Measurements from ENCODE around the gene TCF15.

TCF15 gene, protein sequence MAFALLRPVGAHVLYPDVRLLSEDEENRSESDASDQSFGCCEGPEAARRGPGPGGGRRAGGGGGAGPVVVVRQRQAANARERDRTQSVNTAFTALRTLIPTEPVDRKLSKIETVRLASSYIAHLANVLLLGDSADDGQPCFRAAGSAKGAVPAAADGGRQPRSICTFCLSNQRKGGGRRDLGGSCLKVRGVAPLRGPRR

DNA sequence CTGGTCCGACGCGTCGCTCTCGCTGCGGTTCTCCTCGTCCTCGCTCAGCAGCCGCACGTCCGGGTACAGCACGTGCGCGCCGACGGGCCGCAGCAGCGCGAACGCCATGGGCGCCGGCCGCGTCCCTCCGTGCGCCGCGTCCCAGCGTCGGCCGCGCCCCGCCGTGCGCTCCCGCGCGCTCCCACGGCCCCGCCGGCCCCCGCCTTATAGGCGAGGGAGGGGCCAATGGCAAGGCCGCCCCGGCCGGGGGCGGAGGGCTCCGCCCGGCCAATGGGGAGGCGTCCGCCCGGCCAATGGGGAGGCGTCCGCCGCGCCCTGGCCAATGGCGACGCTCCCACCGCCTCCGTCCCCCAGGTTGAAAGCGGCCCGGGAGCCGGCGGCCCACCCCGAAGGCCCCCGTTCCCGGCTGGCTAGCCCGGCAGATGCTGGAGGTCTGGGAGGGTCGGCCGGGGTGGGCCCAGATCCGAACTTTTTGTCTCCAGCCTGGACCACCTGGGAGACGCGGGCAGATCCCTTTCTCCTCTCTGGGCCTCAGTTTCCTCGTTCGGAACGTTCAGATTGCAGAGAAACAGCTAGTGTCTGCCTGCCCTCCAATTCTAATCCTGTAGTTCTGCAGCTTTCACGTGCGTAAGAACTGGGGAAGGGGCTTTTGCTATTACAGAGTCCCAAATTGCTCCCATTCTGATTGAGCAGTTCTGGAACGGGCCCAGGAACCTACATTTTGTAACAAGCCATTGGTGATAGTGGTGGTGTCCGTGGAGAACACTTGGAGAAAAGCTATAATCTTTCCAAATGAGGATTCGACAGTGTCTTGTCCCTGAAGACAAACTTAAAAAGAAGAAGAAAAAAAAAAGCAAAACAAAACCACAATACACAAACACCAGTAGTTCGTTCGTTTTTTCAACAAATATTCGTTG is at the start of gene TCF15:
Gene TCF15, minus strand, starts transcription at position 180 of the 917 bp plus-strand sequence. Its CDS starts 72 bp downstream, at position 108.
- peak; percentile 75 for DNase-seq (ENCODE audit: low spot score)

DNA sequence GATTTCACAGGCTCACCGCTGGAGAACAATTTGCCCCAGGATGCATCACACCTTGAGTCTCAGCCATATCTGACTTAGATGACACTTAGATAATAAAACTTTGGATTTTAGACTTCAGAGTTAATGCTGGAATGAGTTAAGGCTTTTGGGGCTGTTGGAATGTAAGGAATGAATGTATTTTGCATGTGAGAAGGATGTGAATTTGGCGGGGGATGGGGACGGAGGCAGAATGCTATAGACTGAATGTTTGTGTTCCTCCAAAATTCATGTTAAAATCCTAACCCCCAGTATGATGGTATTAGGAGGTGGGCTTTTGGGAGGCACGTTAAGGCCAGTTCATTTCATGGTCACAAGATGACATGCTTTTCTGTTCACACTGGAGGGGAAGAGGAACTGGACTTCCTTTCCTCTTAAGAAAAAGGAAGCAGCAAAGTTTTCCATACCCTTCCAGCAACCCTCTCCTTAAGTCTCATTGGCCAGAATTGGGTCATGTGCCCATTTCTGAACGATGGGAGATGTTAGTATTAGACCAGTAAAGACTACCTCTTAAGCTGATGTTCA is 48.7 kb upstream of the TCF15 start:
- no peak for DNase-seq (ENCODE audit: low spot score)

DNA sequence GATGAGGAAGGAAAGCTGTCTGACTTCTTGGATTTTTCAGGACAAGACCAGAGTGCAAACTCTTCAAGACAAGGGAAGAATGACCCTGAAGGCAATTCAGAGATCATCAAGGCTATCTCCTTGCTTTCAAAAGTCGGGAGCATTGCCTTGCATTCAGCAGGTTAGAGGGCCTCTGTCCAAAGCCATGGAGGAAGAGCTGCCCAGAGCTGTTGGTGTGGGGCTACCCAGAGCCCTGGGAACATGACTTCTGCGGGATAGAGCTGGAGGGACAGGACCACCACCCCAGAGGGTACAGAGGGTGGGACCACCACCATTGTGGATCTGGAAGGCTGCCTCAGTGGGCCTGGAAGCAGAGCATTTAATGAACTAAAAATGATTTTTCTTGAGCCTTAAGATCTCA is 48.1 kb upstream of the TCF15 start:
- DNase-seq (ENCODE audit: low spot score): no peak

- DNase-seq (ENCODE audit: low spot score): no peak
These were observed 45.9 kb upstream of the TCF15 start for GRCh38 chr20:655726-656624.

DNA sequence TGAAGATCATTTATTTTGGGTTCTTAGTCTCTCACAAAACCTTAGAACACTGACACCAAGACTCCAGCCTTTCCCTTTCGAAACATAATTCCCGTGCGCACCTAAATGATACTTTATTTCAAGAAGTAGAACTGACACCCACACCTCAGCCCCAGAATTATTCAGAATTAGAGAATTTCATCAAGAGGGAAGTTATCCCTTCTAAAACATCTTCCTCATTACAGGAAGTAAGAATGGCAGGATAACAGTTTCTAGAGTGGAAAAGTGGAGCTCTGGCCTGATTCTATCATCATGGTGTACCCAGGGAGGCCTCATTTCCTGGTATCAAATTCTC is 44.3 kb upstream of the TCF15 start:
- DNase-seq (ENCODE audit: low spot score): no peak

- no peak for DNase-seq (ENCODE audit: low spot score)
These were observed 43.7 kb upstream of the TCF15 start for GRCh38 chr20:653590-654416.

- peak; percentile 87 for DNase-seq (ENCODE audit: low spot score)
These were observed 43.0 kb upstream of the TCF15 start, which contains the start of gene SRXN1 for GRCh38 chr20:653110-653589. SRXN1 (minus strand) TSS chr20:653200; CDS start chr20:653185, 15 bp downstream.

GRCh38 chr20:652615-653109 is 42.6 kb upstream of the TCF15 start:
- DNase-seq (ENCODE audit: low spot score): no peak

GRCh38 chr20:651713-652614 is 41.9 kb upstream of the TCF15 start:
- DNase-seq (ENCODE audit: low spot score): no peak

DNA sequence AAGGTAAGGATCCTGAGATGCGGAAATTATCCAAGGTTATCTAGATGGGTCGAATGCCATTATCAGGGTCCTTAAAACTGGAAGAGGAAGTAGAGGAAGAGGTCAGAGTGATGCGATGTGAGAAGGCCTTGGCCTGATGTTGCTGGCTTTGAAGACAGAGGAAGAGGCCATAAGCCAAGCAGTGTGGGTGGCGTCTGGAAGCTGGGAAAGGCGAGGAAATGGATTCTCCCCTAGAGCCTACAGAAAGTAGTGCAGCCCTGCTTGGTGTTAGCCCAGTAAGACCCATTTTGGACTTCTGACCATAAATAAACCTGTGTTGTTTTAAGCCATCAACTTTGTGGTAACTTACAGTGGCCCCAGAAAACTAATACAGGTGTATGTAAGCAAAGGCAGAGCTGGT is 40.8 kb upstream of the TCF15 start:
- no peak for DNase-seq (ENCODE audit: low spot score)

DNA sequence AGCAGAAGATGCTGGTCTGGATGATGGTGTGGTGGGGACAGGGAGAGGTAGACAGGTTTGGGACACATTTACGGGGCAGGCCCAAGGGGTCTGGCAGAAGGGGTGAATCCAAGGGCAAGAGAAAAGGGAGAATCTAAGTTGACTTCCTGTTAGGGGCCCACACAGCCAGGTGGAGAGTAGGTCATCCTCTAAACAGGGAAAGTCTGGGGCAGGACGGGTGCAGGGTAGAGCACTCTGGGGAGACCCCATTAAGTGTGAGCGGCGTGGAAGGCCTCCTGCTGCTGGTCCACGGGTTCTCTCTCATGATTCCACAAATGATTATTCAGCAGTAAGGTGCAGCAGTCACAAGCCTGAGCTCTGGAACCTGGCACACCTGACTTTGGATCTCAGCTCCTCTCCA is 40.2 kb upstream of the TCF15 start:
- no peak for DNase-seq (ENCODE audit: low spot score)

DNA sequence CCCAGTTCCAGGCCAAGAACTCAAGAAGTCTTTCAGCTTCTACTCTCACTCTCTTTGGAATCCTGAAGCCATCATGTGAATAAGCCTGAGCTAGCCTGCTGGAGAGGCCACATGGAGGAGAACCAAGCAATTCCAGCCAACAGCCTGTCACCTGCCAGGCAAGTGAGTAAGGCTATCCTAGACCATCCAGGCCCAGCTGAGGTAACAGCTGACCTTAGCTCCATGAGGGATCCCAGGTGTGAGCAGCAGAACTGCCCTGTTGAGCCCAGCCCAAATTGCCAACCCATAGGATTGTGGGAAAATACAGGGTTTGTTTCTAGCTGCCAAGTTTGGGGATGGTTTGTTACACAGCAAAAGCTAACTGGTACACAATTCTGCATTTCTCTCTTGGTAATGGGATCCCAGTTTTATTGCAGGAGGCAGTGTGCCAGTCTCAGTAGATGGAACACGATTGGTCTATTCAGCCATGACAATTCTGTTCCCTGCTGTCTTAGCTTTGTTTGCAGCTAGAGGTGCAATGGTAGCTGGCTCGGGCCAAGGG is 37.4 kb upstream of the TCF15 start:
- DNase-seq (ENCODE audit: low spot score): no peak

DNA sequence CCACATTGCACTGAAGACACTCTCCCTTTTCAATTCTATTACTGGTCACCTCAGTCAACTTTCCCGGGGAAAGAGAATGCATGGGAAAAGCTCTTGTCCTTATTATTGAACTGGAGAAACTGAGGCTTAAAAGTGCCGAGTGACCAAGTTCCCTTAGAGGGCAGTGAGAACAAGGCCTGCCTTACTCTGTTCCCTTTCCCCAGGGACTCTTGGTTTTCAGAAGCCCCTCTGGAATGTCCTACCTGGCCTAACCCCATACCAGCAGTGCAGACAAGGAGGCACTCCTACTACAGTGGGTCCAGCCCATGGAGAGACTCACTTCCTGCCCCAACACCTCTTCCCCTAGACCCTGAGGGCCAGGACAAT is 36.7 kb upstream of the TCF15 start:
- no peak for DNase-seq (ENCODE audit: low spot score)

GRCh38 chr20:646107-646867 is 36.2 kb upstream of the TCF15 start:
- no peak for DNase-seq (ENCODE audit: low spot score)

GRCh38 chr20:645318-646106 is 35.4 kb upstream of the TCF15 start:
- DNase-seq (ENCODE audit: low spot score): peak; percentile 92

- no peak for DNase-seq (ENCODE audit: low spot score)
These were observed 34.7 kb upstream of the TCF15 start for GRCh38 chr20:644692-645317.

DNA sequence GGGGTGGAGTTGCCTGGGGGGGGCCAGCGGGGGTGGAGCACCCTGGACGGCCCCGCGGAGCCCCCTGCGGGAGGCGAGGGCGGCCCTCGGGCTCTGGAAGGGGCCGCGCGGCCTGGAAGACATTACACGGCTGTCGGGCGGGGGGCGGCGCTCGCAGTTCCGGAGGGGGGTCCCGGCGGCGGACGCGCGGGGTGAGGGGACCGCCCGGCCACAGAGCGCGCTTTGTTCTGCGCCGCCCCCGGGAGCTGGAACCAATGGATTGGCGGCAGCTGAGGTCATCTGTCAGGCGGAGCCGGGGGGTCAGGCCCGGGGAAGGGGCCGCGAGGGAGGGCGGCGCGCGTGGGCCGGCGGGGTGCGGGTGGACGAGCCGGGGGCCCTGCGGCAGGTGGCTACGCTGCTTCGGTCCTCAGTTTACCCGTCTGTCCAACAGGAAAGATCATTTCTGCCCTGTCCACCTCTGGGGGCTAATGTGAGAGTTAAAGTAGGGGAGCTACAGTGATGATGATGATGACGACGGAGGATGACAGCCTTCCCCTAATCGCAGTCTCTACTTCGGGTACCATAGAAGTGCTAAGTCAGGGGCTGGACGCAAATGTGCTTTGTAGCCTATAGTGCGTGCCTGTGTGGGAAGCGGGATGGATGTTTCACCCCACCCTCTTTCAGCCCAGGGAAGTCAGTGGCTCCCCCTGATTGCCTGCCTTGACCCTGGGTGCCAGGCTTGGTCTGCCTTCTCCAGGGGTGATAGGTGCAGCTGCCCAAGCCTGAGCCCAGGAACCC is 32.5 kb upstream of the TCF15 start:
- peak; percentile 78 for DNase-seq (ENCODE audit: low spot score)
